ENCODE data around the gene TMC6. TPM values are rescaled to one million over a fixed set of nuclear protein-coding genes. Genes with fewer than 3 reads are reported as not detected.

The TMC6 gene
- total RNA-seq, 3 donors from 2014 or later, result 18.6 to 45.9 (median 28.4) TPM

- peak overlapping the region in 1 of 2 donors; percentile 52 for H3K27ac ChIP-seq
- intact Hi-C loops (cut with DNase I; ENCODE audit: low total_unique reads), result no loop called here
- no peaks in the 10 kb centered on the region for H3K36me3 ChIP-seq
- TF ChIP-seq POLR2A (IDR thresholded peaks at IDR 0.05) (no peak), POLR2AphosphoS5 (IDR thresholded peaks at IDR 0.05) (no peak)
- TF ChIP-seq, protein P1, sequence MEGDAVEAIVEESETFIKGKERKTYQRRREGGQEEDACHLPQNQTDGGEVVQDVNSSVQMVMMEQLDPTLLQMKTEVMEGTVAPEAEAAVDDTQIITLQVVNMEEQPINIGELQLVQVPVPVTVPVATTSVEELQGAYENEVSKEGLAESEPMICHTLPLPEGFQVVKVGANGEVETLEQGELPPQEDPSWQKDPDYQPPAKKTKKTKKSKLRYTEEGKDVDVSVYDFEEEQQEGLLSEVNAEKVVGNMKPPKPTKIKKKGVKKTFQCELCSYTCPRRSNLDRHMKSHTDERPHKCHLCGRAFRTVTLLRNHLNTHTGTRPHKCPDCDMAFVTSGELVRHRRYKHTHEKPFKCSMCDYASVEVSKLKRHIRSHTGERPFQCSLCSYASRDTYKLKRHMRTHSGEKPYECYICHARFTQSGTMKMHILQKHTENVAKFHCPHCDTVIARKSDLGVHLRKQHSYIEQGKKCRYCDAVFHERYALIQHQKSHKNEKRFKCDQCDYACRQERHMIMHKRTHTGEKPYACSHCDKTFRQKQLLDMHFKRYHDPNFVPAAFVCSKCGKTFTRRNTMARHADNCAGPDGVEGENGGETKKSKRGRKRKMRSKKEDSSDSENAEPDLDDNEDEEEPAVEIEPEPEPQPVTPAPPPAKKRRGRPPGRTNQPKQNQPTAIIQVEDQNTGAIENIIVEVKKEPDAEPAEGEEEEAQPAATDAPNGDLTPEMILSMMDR (IDR thresholded peaks at IDR 0.05), result no peak
- DNase-seq (ENCODE audit: low spot score in 2 of 2), result no peak
- H3K4me3 ChIP-seq, result no peak overlapping the region
- no peaks in the 10 kb centered on the region for H3K9me3 ChIP-seq
- no peaks in the 10 kb centered on the region for H3K4me1 ChIP-seq
- H3K27me3 ChIP-seq, result no peaks in the 10 kb centered on the region
Measured at GRCh38 chr17:78107457-78107856, 21.1 kb downstream of the TMC6 start.

- H3K9me3 ChIP-seq, result no peaks in the 10 kb centered on the region
- TF ChIP-seq, protein P1 (IDR thresholded peaks at IDR 0.05), result no peak
- TF ChIP-seq POLR2AphosphoS5 (IDR thresholded peaks at IDR 0.05) (no peak), POLR2A (IDR thresholded peaks at IDR 0.05) (no peak)
- no peaks in the 10 kb centered on the region for H3K4me1 ChIP-seq
- no peaks in the 10 kb centered on the region for H3K36me3 ChIP-seq
- no peak overlapping the region for H3K27ac ChIP-seq
- intact Hi-C loops (cut with DNase I; ENCODE audit: low total_unique reads), result no loop called here
- DNase-seq (ENCODE audit: low spot score in 2 of 2), result peak in 1 of 2 donors; percentile 43
- no peaks in the 10 kb centered on the region for H3K27me3 ChIP-seq
- H3K4me3 ChIP-seq, result no peak overlapping the region
Measured at GRCh38 chr17:78106211-78106610, 22.3 kb downstream of the TMC6 start.

GRCh38 chr17:78105551-78105950, 23.0 kb downstream of the TMC6 start:
- intact Hi-C loops (cut with DNase I; ENCODE audit: low total_unique reads), result no loop called here
- Histone ChIP-seq H3K27ac (no peak overlapping the region), H3K4me1 (no peaks in the 10 kb centered on the region), H3K36me3 (no peaks in the 10 kb centered on the region), H3K27me3 (no peaks in the 10 kb centered on the region), H3K9me3 (no peaks in the 10 kb centered on the region), H3K4me3 (no peak overlapping the region)
- TF ChIP-seq POLR2A (IDR thresholded peaks at IDR 0.05), result no peak
- TF ChIP-seq, protein P1 (IDR thresholded peaks at IDR 0.05), result no peak
- TF ChIP-seq POLR2AphosphoS5 (IDR thresholded peaks at IDR 0.05), result no peak
- DNase-seq (ENCODE audit: low spot score in 2 of 2), result peak in 1 of 2 donors; percentile 2

- no peaks in the 10 kb centered on the region for H3K9me3 ChIP-seq
- intact Hi-C loops (cut with DNase I; ENCODE audit: low total_unique reads), result no loop called here
- H3K27me3 ChIP-seq, result no peaks in the 10 kb centered on the region
- H3K4me3 ChIP-seq, result no peak overlapping the region
- H3K27ac ChIP-seq, result no peak overlapping the region
- no peaks in the 10 kb centered on the region for H3K4me1 ChIP-seq
- peak in 1 of 2 donors; percentile 7 for DNase-seq (ENCODE audit: low spot score in 2 of 2)
- H3K36me3 ChIP-seq, result peaks cover 3% of the 10 kb centered on the region
- TF ChIP-seq, protein P1 (IDR thresholded peaks at IDR 0.05), result no peak
- no peak for TF ChIP-seq POLR2A (IDR thresholded peaks at IDR 0.05)
- TF ChIP-seq POLR2AphosphoS5 (IDR thresholded peaks at IDR 0.05), result no peak
Measured at GRCh38 chr17:78105101-78105500, 23.5 kb downstream of the TMC6 start.

DNA sequence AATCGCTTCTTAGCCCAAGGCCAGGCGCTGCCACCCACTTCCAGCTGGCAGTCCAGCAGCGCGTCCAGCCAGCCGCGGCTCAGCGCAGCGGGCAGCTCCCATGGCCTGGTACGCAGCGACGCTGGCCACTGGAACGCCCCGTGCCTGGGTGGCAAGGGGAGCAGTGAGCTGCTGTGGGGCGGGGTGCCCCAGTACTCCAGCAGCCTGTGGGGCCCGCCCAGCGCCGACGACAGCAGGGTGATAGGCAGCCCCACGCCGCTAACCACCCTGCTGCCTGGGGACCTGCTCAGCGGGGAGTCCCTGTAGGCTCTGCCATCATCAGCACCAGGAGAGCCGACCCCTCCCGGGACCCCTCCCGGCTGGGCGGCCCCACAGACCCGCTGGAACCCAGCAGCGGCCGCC, 24.0 kb downstream of the TMC6 start:
- Histone ChIP-seq H3K4me3 (no peak overlapping the region), H3K27me3 (no peaks in the 10 kb centered on the region), H3K4me1 (no peaks in the 10 kb centered on the region), H3K36me3 (peaks cover 4% of the 10 kb centered on the region), H3K9me3 (no peaks in the 10 kb centered on the region), H3K27ac (no peak overlapping the region)
- peak in 1 of 2 donors; percentile 41 for DNase-seq (ENCODE audit: low spot score in 2 of 2)
- TF ChIP-seq POLR2A (IDR thresholded peaks at IDR 0.05) (no peak), POLR2AphosphoS5 (IDR thresholded peaks at IDR 0.05) (no peak)
- TF ChIP-seq, protein P1 (IDR thresholded peaks at IDR 0.05), result no peak
- intact Hi-C loops (cut with DNase I; ENCODE audit: low total_unique reads), result no loop called here

All from breast epithelium (tissue), 4 donors.